ENCODE measurements around the gene ELOVL6.

The ELOVL6 gene

GRCh38 chr4:110208419-110208818, 10.0 kb upstream of the ELOVL6 start:
- DNase-seq (ENCODE audit: low read depth) = peak; percentile 30
- H3K4me3 ChIP-seq (ENCODE audit: control insufficient read depth, low read depth, low read length) = no peak overlapping the region
- TF ChIP-seq CTCF (conservative IDR thresholded peaks at IDR 0.05; ENCODE audit: control insufficient read depth, insufficient read depth, low read depth, low read length) = no peak

- no peak overlapping the region for H3K4me3 ChIP-seq (ENCODE audit: control insufficient read depth, low read depth, low read length)
- TF ChIP-seq CTCF (conservative IDR thresholded peaks at IDR 0.05; ENCODE audit: control insufficient read depth, insufficient read depth, low read depth, low read length) = no peak
- DNase-seq (ENCODE audit: low read depth) = no peak
Measured at GRCh38 chr4:110207233-110207632, 8.8 kb upstream of the ELOVL6 start.

- H3K4me3 ChIP-seq (ENCODE audit: control insufficient read depth, low read depth, low read length) = no peak overlapping the region
- TF ChIP-seq CTCF (conservative IDR thresholded peaks at IDR 0.05; ENCODE audit: control insufficient read depth, insufficient read depth, low read depth, low read length) = no peak
- DNase-seq (ENCODE audit: low read depth) = no peak
Measured at GRCh38 chr4:110202024-110202423, 3.6 kb upstream of the ELOVL6 start.

GRCh38 chr4:110201502-110201901, 3.1 kb upstream of the ELOVL6 start:
- H3K4me3 ChIP-seq (ENCODE audit: control insufficient read depth, low read depth, low read length) = no peak overlapping the region
- no peak for TF ChIP-seq CTCF (conservative IDR thresholded peaks at IDR 0.05; ENCODE audit: control insufficient read depth, insufficient read depth, low read depth, low read length)
- no peak for DNase-seq (ENCODE audit: low read depth)

- no peak for TF ChIP-seq CTCF (conservative IDR thresholded peaks at IDR 0.05; ENCODE audit: control insufficient read depth, insufficient read depth, low read depth, low read length)
- no peak overlapping the region for H3K4me3 ChIP-seq (ENCODE audit: control insufficient read depth, low read depth, low read length)
- DNase-seq (ENCODE audit: low read depth) = no peak
Measured at GRCh38 chr4:110200689-110201088, 2.3 kb upstream of the ELOVL6 start.

GRCh38 chr4:110198049-110198434, 373 bp downstream of the ELOVL6 start:
- peak overlapping the region; percentile 88 for H3K4me3 ChIP-seq (ENCODE audit: control insufficient read depth, low read depth, low read length)
- TF ChIP-seq CTCF (conservative IDR thresholded peaks at IDR 0.05; ENCODE audit: control insufficient read depth, insufficient read depth, low read depth, low read length) = no peak
- peak; percentile 35 for DNase-seq (ENCODE audit: low read depth)

GRCh38 chr4:110197529-110198042, 829 bp downstream of the ELOVL6 start:
- H3K4me3 ChIP-seq (ENCODE audit: control insufficient read depth, low read depth, low read length) = peak overlapping the region; percentile 88
- peak; percentile 34 for DNase-seq (ENCODE audit: low read depth)
- no peak for TF ChIP-seq CTCF (conservative IDR thresholded peaks at IDR 0.05; ENCODE audit: control insufficient read depth, insufficient read depth, low read depth, low read length)

All from fibroblast of mammary gland (primary cell).